DOHH2 (cell line): ENCODE data around the gene DNAI1.

Experiments
- H3F3A ChIP-seq: fragments of 200-600 bp; sonication (generic), shearing (Covaris generic); 2 replicates; pipeline ENCODE4 v1.6.0; 2016; ENCODE audit warnings: antibody characterized with exemption, mild to moderate bottlenecking; ENCODE audit not compliant: control insufficient read depth, insufficient read depth
- H3K27ac ChIP-seq: fragments of 200-600 bp; sonication (generic); 2 replicates; pipeline ENCODE4 v1.5.1; 2014; ENCODE audit warnings: low read depth, mild to moderate bottlenecking, low read length, moderate library complexity
- H3K27me3 ChIP-seq: fragments of 200-600 bp; sonication (generic); 2 replicates; pipeline ENCODE4 v1.6.1; 2014; ENCODE audit warnings: mild to moderate bottlenecking, low read length, mixed read lengths; ENCODE audit not compliant: control insufficient read depth
- H3K36me3 ChIP-seq: fragments of 200-600 bp; sonication (generic); 2 replicates; pipeline ENCODE4 v1.6.1; 2014; ENCODE audit warnings: mild to moderate bottlenecking, low read length, moderate library complexity, mixed read lengths; ENCODE audit not compliant: control insufficient read depth
- H3K4me1 ChIP-seq: fragments of 200-600 bp; sonication (generic); 2 replicates; pipeline ENCODE4 v1.6.1; 2014; ENCODE audit warnings: mild to moderate bottlenecking, low read length, mixed read lengths; ENCODE audit not compliant: control insufficient read depth
- H3K4me2 ChIP-seq: fragments of 200-600 bp; sonication (generic); 2 replicates; pipeline ENCODE4 v1.6.0; 2014; ENCODE audit warnings: mild to moderate bottlenecking, low read length, moderate library complexity
- H3K4me3 ChIP-seq: fragments of 200-600 bp; sonication (generic); 2 replicates; pipeline ENCODE4 v1.5.1; 2014; ENCODE audit warnings: mild to moderate bottlenecking, low read length, mixed read lengths
- H3K79me2 ChIP-seq: fragments of 200-600 bp; sonication (generic); 2 replicates; pipeline ENCODE4 v1.6.1; 2014; ENCODE audit warnings: mild to moderate bottlenecking, low read length, mixed read lengths; ENCODE audit not compliant: control insufficient read depth
- H3K9me2 ChIP-seq: fragments of 200-600 bp; sonication (generic); replicated peaks from 2 replicates; pipeline ENCODE4 v1.6.1; 2014; ENCODE audit warnings: mild to moderate bottlenecking, low read length, mixed read lengths; ENCODE audit not compliant: control insufficient read depth
- H3K9me3 ChIP-seq: fragments of 200-600 bp; sonication (generic); 2 replicates; pipeline ENCODE4 v1.6.1; 2014; ENCODE audit warnings: antibody characterized with exemption, low read length, mixed read lengths; ENCODE audit not compliant: control insufficient read depth, insufficient read depth
- H4K20me1 ChIP-seq: fragments of 200-600 bp; sonication (generic); 2 replicates; pipeline ENCODE4 v1.6.0; 2014; ENCODE audit warnings: low read depth, mild to moderate bottlenecking, antibody characterized with exemption, low read length, moderate library complexity; ENCODE audit not compliant: control insufficient read depth, insufficient read depth
- EZH2phosphoT487 ChIP-seq: fragments of 200-600 bp; sonication (generic); IDR thresholded peaks from 2 replicates; pipeline ENCODE4 v1.6.1; 2017; ENCODE audit warnings: borderline replicate concordance, mild to moderate bottlenecking, antibody characterized with exemption, low read length, moderate library complexity, mixed read lengths
- TF ChIP-seq, protein P1 (sequence below): fragments of 200-600 bp; sonication (generic); IDR thresholded peaks from one replicate; pipeline ENCODE4 v1.5.1; 2014; ENCODE audit warnings: antibody characterized with exemption, mild to moderate bottlenecking, low read depth, low read length; ENCODE audit not compliant: poor library complexity, severe bottlenecking

The DNAI1 gene

DNA sequence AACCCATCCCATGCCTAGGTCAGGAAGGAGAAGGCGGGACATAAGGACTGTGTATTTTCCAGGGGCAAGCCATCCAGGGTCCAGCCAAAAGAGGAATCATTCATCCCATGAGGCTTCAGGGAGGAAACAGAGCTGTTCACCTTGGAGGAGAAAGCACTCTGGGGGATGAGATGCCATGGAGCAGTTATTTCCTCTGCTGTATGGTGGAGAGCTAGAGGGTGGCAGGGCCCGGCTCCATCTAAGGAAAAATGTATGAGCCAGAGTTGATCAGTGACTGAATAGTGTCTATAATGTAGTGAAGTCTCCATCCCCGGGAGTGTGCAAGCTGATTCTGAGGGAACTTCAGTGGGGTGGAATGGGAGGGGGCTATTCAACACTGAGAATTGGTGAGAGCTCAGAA, 56.2 kb downstream of the DNAI1 start:
- no peak for TF ChIP-seq EZH2phosphoT487
- TF ChIP-seq, protein P1, sequence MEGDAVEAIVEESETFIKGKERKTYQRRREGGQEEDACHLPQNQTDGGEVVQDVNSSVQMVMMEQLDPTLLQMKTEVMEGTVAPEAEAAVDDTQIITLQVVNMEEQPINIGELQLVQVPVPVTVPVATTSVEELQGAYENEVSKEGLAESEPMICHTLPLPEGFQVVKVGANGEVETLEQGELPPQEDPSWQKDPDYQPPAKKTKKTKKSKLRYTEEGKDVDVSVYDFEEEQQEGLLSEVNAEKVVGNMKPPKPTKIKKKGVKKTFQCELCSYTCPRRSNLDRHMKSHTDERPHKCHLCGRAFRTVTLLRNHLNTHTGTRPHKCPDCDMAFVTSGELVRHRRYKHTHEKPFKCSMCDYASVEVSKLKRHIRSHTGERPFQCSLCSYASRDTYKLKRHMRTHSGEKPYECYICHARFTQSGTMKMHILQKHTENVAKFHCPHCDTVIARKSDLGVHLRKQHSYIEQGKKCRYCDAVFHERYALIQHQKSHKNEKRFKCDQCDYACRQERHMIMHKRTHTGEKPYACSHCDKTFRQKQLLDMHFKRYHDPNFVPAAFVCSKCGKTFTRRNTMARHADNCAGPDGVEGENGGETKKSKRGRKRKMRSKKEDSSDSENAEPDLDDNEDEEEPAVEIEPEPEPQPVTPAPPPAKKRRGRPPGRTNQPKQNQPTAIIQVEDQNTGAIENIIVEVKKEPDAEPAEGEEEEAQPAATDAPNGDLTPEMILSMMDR: no peak
- H3K4me3 ChIP-seq: no peak overlapping the region
- no peaks in the 10 kb centered on the region for H3K79me2 ChIP-seq
- no peak overlapping the region for H3K4me2 ChIP-seq
- H4K20me1 ChIP-seq: no peaks in the 10 kb centered on the region
- no peaks in the 10 kb centered on the region for H3K9me3 ChIP-seq
- H3K27ac ChIP-seq: no peak overlapping the region
- H3K27me3 ChIP-seq: peaks cover 5% of the 10 kb centered on the region; the same call in 1 of the 2 replicates
- H3F3A ChIP-seq: no peaks in the 10 kb centered on the region
- H3K36me3 ChIP-seq: no peaks in the 10 kb centered on the region
- H3K9me2 ChIP-seq: no peaks in the 10 kb centered on the region
- peaks cover 19% of the 10 kb centered on the region for H3K4me1 ChIP-seq

DNA sequence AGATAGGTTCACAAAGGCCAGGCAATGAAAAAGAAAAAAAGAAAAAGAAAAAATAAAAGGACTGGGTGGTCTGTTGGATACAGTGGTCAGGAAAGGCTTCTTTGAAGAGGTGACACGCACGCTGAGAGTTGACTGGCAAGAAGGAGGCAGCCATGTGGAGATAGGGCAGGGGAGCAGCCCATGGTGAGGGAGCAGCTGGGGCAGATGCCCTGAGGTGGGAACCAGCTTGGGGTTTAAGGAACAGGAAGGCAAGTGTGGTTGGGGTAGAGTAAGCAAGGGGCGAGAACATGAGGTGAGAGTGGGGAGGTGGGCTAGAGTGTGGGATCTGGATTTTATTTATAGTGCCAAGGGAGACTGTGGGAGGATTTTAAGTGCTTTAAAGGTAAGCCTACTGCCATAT, 57.4 kb downstream of the DNAI1 start:
- Histone ChIP-seq H3K9me3 (no peaks in the 10 kb centered on the region), H3K4me3 (no peak overlapping the region), H3K79me2 (no peaks in the 10 kb centered on the region), H3K36me3 (no peaks in the 10 kb centered on the region), H3K4me2 (no peak overlapping the region), H4K20me1 (no peaks in the 10 kb centered on the region), H3K4me1 (peaks cover 19% of the 10 kb centered on the region), H3K9me2 (no peaks in the 10 kb centered on the region), H3F3A (no peaks in the 10 kb centered on the region), H3K27ac (no peak overlapping the region), H3K27me3 (peaks cover 10% of the 10 kb centered on the region)
- TF ChIP-seq, protein P1: no peak
- TF ChIP-seq EZH2phosphoT487: no peak

DNA sequence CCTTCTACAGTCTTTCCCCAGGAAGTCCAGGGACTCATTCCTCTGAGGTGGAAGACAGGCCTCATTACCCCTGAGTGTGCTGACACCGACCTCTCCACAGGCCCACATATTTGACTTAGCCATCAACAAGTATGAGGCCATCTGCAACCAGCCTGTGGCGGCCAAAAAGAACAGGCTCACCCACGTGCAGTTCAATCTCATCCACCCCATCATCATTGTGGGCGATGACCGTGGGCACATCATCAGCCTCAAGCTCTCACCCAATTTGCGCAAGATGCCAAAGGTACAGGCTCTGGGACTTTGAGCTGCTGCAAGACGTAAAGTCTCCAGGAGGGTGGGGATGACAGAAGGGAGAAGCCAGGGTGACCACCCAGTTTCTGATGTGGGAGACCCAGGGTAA, 58.6 kb downstream of the DNAI1 start:
- Histone ChIP-seq H3K9me3 (no peaks in the 10 kb centered on the region), H3K4me2 (no peak overlapping the region), H3K4me1 (peaks cover 19% of the 10 kb centered on the region), H3K79me2 (no peaks in the 10 kb centered on the region), H3K4me3 (no peak overlapping the region), H3K27me3 (peaks cover 17% of the 10 kb centered on the region), H3F3A (no peaks in the 10 kb centered on the region), H4K20me1 (no peaks in the 10 kb centered on the region), H3K9me2 (no peaks in the 10 kb centered on the region), H3K27ac (no peak overlapping the region), H3K36me3 (no peaks in the 10 kb centered on the region)
- TF ChIP-seq EZH2phosphoT487: no peak
- TF ChIP-seq, protein P1: no peak
